ENCODE measurements around the gene FAM210A. TPM values are rescaled to one million over a fixed set of nuclear protein-coding genes. Genes with fewer than 3 reads are reported as not detected.

The FAM210A gene
- total RNA-seq, 1 experiment from 2014 or later, result 52.7 TPM

- Histone ChIP-seq H3K9me2 (replicated peaks; ENCODE audit: low read length) (no peaks in the 10 kb centered on the region), H4K20me1 (ENCODE audit: low read length) (no peaks in the 10 kb centered on the region), H3F3A (ENCODE audit: low read length, unreplicated experiment) (no peaks in the 10 kb centered on the region), H3K4me1 (ENCODE audit: insufficient read depth, low read length) (no peaks in the 10 kb centered on the region), H2AFZ (ENCODE audit: low read length) (no peak overlapping the region), H3K4me3 (ENCODE audit: low read length) (no peak overlapping the region), H3K4me2 (ENCODE audit: low read length) (no peak overlapping the region), H3K9me3 (ENCODE audit: low read length) (no peaks in the 10 kb centered on the region), H3K27me3 (ENCODE audit: low read length) (peaks cover 28% of the 10 kb centered on the region; the same call in 1 of the 2 replicates), H3K36me3 (ENCODE audit: low read depth, low read length) (no peaks in the 10 kb centered on the region), H3K79me2 (ENCODE audit: low read length) (no peaks in the 10 kb centered on the region), H3K27ac (ENCODE audit: low read length) (no peak overlapping the region), H3K9ac (ENCODE audit: low read length) (no peak overlapping the region)
- TF ChIP-seq CTCF (conservative IDR thresholded peaks at IDR 0.05; ENCODE audit: low read depth, low read length), result no peak
- no peak for TF ChIP-seq EZH2 (IDR thresholded peaks at IDR 0.05; ENCODE audit: low read length, unreplicated experiment)
- no peak for TF ChIP-seq EZH2phosphoT487 (IDR thresholded peaks at IDR 0.05; ENCODE audit: borderline replicate concordance, low read length)
- DNase-seq (no peak), ATAC-seq (no peak)
- ChIA-PET POLR2A (ENCODE audit: unreplicated experiment) (no interaction called here), CTCF (no interaction called here)
- intact Hi-C loops (cut with micrococcal nuclease), result no loop called here
- BruUV-seq (replicated peaks), result no TSS peak
Observed at GRCh38 chr18:13640266-13640860, 86.0 kb downstream of the FAM210A start.

- H3K4me1 ChIP-seq (ENCODE audit: insufficient read depth, low read length), result no peaks in the 10 kb centered on the region
- H3F3A ChIP-seq (ENCODE audit: low read length, unreplicated experiment), result no peaks in the 10 kb centered on the region
- BruUV-seq (replicated peaks), result no TSS peak
- no peaks in the 10 kb centered on the region for H3K9me2 ChIP-seq (replicated peaks; ENCODE audit: low read length)
- no peak overlapping the region for H3K4me2 ChIP-seq (ENCODE audit: low read length)
- H3K79me2 ChIP-seq (ENCODE audit: low read length), result no peaks in the 10 kb centered on the region
- no peaks in the 10 kb centered on the region for H4K20me1 ChIP-seq (ENCODE audit: low read length)
- no peak for ATAC-seq
- intact Hi-C loops (cut with micrococcal nuclease), result loop anchor here (10.0 kb wide), 1 partner anchor 414 kb away; no protein-coding TSS in a partner anchor
- peaks cover 42% of the 10 kb centered on the region for H3K27me3 ChIP-seq (ENCODE audit: low read length)
- TF ChIP-seq EZH2phosphoT487 (IDR thresholded peaks at IDR 0.05; ENCODE audit: borderline replicate concordance, low read length) (no peak), EZH2 (IDR thresholded peaks at IDR 0.05; ENCODE audit: low read length, unreplicated experiment) (no peak), CTCF (conservative IDR thresholded peaks at IDR 0.05; ENCODE audit: low read depth, low read length) (no peak)
- H3K36me3 ChIP-seq (ENCODE audit: low read depth, low read length), result no peaks in the 10 kb centered on the region
- no peak overlapping the region for H3K4me3 ChIP-seq (ENCODE audit: low read length)
- no peak for DNase-seq
- H3K27ac ChIP-seq (ENCODE audit: low read length), result no peak overlapping the region
- H2AFZ ChIP-seq (ENCODE audit: low read length), result no peak overlapping the region
- no peaks in the 10 kb centered on the region for H3K9me3 ChIP-seq (ENCODE audit: low read length)
- ChIA-PET POLR2A (ENCODE audit: unreplicated experiment) (no interaction called here), CTCF (no interaction called here)
- no peak overlapping the region for H3K9ac ChIP-seq (ENCODE audit: low read length)
Observed at GRCh38 chr18:13638719-13639595, 87.4 kb downstream of the FAM210A start.

- no peaks in the 10 kb centered on the region for H3K9me2 ChIP-seq (replicated peaks; ENCODE audit: low read length)
- H3K4me1 ChIP-seq (ENCODE audit: insufficient read depth, low read length), result no peaks in the 10 kb centered on the region
- TF ChIP-seq EZH2 (IDR thresholded peaks at IDR 0.05; ENCODE audit: low read length, unreplicated experiment) (no peak), EZH2phosphoT487 (IDR thresholded peaks at IDR 0.05; ENCODE audit: borderline replicate concordance, low read length) (no peak), CTCF (conservative IDR thresholded peaks at IDR 0.05; ENCODE audit: low read depth, low read length) (no peak)
- no peak overlapping the region for H3K4me2 ChIP-seq (ENCODE audit: low read length)
- peaks cover 42% of the 10 kb centered on the region for H3K27me3 ChIP-seq (ENCODE audit: low read length)
- no peak for ATAC-seq
- H2AFZ ChIP-seq (ENCODE audit: low read length), result no peak overlapping the region
- no TSS peak for BruUV-seq (replicated peaks)
- DNase-seq, result no peak
- ChIA-PET POLR2A (ENCODE audit: unreplicated experiment) (no interaction called here), CTCF (no interaction called here)
- no peaks in the 10 kb centered on the region for H4K20me1 ChIP-seq (ENCODE audit: low read length)
- no peaks in the 10 kb centered on the region for H3K79me2 ChIP-seq (ENCODE audit: low read length)
- no peaks in the 10 kb centered on the region for H3K36me3 ChIP-seq (ENCODE audit: low read depth, low read length)
- H3F3A ChIP-seq (ENCODE audit: low read length, unreplicated experiment), result no peaks in the 10 kb centered on the region
- no peak overlapping the region for H3K9ac ChIP-seq (ENCODE audit: low read length)
- H3K4me3 ChIP-seq (ENCODE audit: low read length), result no peak overlapping the region
- H3K9me3 ChIP-seq (ENCODE audit: low read length), result no peaks in the 10 kb centered on the region; the same call in 1 of the 2 replicates
- intact Hi-C loops (cut with micrococcal nuclease), result loop anchor here (10.0 kb wide), 1 partner anchor 410 kb away; no protein-coding TSS in a partner anchor
- no peak overlapping the region for H3K27ac ChIP-seq (ENCODE audit: low read length)
Observed at GRCh38 chr18:13635046-13635445, 91.3 kb downstream of the FAM210A start.
